HAP-1 (cell line): ENCODE results near the gene RUNX3.

Experiments used
- DNase-seq, 2 experiments: peaks; one replicate each; pipeline ENCODE4 v3.0.0-alpha.2; 2016 to 2020; ENCODE audit warnings: low spot score in 2 of 2
- H3K27me3 ChIP-seq: fragments of 250-450 bp; sonication (Bioruptor Pico); 2 replicates; pipeline ENCODE4 v1.5.1; 2020; ENCODE audit warnings: low read depth, mild to moderate bottlenecking, moderate library complexity
- H3K36me3 ChIP-seq: fragments of 250-450 bp; sonication (Bioruptor Pico); replicated peaks from 2 replicates; pipeline ENCODE4 v1.5.1; 2020; ENCODE audit warnings: mild to moderate bottlenecking
- H3K4me1 ChIP-seq: fragments of 250-450 bp; sonication (Bioruptor Pico); 2 replicates; pipeline ENCODE4 v1.5.1; 2020; ENCODE audit warnings: mild to moderate bottlenecking
- H3K4me3 ChIP-seq: fragments of 250-450 bp; sonication (Bioruptor Pico); 2 replicates; pipeline ENCODE4 v1.5.1; 2020; ENCODE audit warnings: mild to moderate bottlenecking, moderate library complexity
- H3K9me3 ChIP-seq: fragments of 250-450 bp; sonication (Bioruptor Pico); 2 replicates; pipeline ENCODE4 v1.5.1; 2020; ENCODE audit warnings: mild to moderate bottlenecking, moderate library complexity
- in situ Hi-C: fragments of 300-500 bp; cut with MboI; formaldehyde crosslinking; loops from 3 replicates; pipeline ENCODE4 v1.14.3; 2020; ENCODE audit warnings: low sequenced_read_pairs, inconsistent platforms, mixed read lengths

RUNX3 gene

DNA sequence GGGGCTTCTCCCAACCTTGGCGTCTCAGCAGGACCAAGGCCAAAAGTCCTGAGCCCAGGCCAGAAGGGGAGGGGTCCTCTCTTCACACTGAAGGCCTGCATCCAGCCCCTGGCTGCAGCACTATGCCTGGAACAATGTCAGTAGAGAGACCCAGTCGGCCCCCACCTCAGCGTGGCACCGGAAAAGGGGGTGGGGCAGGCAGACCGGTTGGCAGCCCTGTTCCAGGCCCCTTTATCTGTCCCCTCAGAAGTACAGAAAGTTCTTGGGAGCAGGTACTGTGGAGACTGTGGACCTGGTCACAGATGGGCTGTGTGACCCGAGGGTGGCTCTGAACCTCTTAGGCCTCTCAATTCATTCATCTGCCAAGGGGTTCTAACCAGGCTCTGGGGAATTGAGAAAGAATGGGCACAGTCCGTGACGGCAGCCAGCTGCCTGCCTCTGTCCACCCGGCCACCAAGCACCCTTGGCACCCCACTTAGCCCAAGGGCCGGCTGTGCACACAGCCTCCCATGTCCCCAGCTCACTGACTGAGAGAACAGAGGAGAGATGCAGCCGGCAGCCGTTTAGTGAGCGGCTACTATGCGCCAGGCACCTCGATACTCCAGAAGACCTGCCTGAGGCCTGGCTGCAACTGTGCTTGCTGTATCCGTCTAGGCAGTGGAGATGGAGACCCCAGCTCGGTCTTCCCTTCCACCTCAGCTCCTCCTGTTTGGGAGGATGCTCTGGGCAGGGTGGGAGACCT lies 23.9 kb downstream of the RUNX3 start:
- in situ Hi-C loops = no loop called here
- Histone ChIP-seq H3K4me3 (no peak overlapping the region), H3K27me3 (no peaks in the 10 kb centered on the region), H3K9me3 (no peaks in the 10 kb centered on the region), H3K36me3 (peaks cover 10% of the 10 kb centered on the region), H3K4me1 (no peaks in the 10 kb centered on the region)
- no peak for DNase-seq

DNA sequence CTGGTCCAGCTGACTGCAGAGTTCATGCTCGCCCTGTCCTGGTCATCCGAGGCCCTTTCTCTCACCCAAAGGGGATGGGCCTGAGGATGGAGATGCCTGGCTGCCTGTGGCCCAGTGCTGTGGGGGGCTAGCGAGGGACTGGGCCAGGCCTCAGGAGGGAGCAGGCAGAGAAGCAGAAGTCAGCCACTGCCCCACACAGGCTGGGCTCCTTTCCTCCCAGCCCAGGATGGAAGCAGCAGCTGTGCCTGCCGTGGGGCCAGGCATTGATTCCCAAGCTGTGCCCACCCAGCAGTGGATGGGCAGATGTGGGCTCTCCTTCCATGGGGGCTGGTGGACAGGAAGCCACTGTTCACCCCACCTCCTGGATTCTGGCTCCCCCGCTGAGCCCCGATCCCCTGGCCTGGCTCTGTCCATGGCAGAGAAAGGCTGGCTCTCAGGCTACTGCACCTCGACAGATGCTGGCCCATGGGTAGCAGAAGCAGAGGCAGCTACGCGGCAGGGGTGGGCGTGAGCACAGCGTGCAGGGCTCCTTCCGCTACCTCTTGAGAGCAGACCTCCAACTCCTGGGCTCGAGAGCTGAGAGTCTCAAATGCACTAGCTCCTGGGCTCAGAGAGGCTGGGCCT lies 24.6 kb downstream of the RUNX3 start:
- no peaks in the 10 kb centered on the region for H3K9me3 ChIP-seq
- no peak overlapping the region for H3K4me3 ChIP-seq
- peaks cover 10% of the 10 kb centered on the region for H3K36me3 ChIP-seq
- in situ Hi-C loops = no loop called here
- no peak for DNase-seq
- H3K4me1 ChIP-seq = no peaks in the 10 kb centered on the region
- no peaks in the 10 kb centered on the region for H3K27me3 ChIP-seq

DNA sequence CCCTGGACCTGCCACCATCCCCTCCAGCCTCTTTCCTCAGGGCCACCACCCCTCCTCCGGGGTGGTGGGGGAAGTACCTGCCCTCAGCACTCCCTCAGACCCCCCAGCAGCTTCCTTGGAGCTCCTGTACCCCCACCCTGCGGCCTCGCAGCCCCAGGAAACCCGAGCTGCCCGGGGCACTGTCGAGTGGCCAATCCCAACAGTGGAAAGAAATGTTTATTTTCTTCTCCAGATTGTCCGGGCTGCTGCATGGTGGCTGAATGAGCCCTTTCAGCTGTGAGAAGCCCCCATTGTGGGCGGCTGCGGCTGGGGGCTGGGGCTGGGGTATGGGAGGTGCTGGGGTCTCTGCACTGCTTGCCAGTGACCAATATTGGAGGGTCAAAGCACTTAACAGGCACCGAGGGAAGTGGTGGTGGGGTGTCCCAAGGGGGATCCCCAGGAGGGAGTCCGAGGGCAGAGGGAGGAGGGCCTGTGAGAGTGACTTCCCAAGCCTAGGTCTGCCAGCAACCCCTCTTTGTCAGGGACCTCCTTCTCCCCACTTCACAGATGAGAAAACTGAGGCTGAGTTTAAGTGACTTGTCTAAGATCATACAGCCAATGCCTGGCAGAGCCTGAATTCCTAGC lies 25.2 kb downstream of the RUNX3 start:
- DNase-seq = no peak
- H3K9me3 ChIP-seq = no peaks in the 10 kb centered on the region
- no peak overlapping the region for H3K4me3 ChIP-seq
- H3K4me1 ChIP-seq = no peaks in the 10 kb centered on the region
- no peaks in the 10 kb centered on the region for H3K27me3 ChIP-seq
- peaks cover 10% of the 10 kb centered on the region for H3K36me3 ChIP-seq
- in situ Hi-C loops = no loop called here

DNA sequence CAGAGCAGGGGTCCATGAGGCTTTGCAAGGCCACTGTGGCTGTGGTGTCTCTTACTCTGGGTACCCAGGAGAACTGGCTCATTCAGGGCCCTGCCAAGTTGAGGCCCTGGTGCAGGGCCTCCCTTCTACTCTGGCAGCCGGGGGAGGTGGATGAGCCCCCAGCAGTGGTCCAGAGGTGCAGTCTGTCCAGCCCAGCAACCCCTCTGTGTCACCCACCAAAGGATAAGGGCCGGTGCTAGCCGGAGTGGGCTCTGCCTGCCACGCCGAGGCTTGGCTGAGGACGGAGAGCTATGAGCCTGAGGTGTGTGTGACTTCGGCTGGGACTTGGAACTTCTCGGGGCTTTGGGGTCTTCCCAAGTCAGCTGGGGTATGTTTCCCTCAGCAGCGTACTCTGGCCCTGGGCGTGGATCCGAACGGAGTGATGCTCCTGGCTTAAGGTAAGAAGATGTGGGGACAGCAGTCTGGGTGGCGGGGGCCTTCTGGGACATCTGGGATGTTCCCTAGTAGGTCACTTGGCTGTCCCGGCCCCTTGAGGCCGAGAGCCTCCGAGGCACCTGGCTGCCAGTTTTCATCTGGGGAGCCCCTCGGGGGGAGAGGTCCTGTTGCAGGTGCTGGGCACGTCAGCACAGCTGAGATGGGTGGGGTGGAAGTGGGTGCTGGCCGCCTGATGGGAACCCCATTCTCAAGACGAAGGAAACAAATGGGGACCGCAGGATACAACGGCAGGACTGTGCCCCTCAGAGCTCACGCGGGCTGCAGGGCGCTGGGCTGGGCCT lies 25.9 kb downstream of the RUNX3 start:
- DNase-seq = peak in 1 of 2 experiments; percentile 5
- no peaks in the 10 kb centered on the region for H3K9me3 ChIP-seq
- no peaks in the 10 kb centered on the region for H3K27me3 ChIP-seq
- no peaks in the 10 kb centered on the region for H3K4me1 ChIP-seq
- H3K4me3 ChIP-seq = no peak overlapping the region
- in situ Hi-C loops = no loop called here
- H3K36me3 ChIP-seq = peaks cover 10% of the 10 kb centered on the region

DNA sequence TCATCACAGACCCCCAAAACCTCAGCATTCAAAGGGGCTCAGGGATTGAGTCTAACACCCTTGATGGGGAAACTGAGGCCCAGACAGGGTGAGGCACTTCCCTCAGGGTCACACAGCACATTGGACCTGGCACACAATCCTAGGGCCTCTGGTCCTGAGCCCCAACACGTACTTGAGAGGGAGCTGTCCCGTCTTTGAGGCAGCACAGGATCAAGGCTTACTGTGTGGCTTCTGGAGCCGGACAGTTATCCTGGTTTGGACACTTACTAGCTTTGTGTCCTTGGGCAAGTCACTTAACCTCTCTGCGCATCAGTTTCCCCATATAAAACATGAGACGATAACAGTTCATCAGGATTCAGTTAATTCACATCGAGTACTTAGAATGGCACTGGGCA lies 26.5 kb downstream of the RUNX3 start:
- H3K4me1 ChIP-seq = no peaks in the 10 kb centered on the region
- DNase-seq = no peak
- no peaks in the 10 kb centered on the region for H3K27me3 ChIP-seq
- in situ Hi-C loops = no loop called here
- no peak overlapping the region for H3K4me3 ChIP-seq
- peaks cover 10% of the 10 kb centered on the region for H3K36me3 ChIP-seq
- no peaks in the 10 kb centered on the region for H3K9me3 ChIP-seq

DNA sequence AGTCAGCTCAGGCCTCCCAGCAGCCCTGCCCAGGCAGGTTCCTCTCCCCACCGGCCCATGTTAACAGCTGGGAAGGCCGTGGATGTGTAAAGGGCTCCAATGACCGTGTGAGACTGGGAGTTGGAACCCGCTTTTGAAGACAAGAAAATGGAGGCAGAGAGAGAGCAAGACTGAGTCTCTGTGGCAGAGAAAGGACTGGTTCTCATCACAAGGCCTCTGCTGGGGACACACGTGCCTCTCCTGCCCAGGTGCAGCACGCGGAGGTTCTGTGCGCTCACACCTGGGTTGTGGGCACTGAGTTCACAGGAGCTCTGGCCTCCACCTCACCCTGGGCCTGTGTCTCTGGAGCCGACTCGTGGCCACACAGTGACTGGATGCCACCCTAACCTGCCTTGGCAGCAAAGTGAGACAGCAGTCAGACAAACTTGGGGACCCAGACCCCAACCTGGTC lies 27.0 kb downstream of the RUNX3 start:
- H3K4me3 ChIP-seq = no peak overlapping the region
- no peaks in the 10 kb centered on the region for H3K4me1 ChIP-seq
- in situ Hi-C loops = no loop called here
- no peaks in the 10 kb centered on the region for H3K9me3 ChIP-seq
- peaks cover 10% of the 10 kb centered on the region for H3K36me3 ChIP-seq
- no peaks in the 10 kb centered on the region for H3K27me3 ChIP-seq
- DNase-seq = peak in 1 of 2 experiments; percentile 5

DNA sequence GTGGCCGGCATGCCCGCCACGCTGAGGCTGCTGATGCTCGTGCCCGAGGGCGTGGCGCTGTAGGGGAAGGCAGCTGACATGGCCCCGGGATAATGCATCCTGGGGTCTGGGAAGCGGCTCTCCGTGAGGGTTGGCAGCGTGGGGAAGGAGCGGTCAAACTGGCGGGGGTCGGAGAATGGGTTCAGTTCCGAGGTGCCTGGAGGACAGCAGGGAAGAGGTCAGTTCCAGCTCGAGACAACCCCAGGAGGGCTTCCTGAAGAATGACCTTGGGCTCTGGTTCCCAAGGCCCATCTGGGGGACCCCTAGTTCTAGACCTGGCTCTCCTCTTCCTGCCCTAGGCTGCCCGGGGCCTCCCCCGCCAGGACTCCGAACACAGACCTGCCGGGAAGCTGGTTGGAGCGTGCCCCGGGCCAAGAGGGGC lies 27.6 kb downstream of the RUNX3 start:
- Histone ChIP-seq H3K9me3 (no peaks in the 10 kb centered on the region), H3K27me3 (no peaks in the 10 kb centered on the region), H3K4me1 (no peaks in the 10 kb centered on the region), H3K4me3 (no peak overlapping the region), H3K36me3 (peaks cover 10% of the 10 kb centered on the region)
- in situ Hi-C loops = no loop called here
- DNase-seq = peak in 1 of 2 experiments; percentile 6

DNA sequence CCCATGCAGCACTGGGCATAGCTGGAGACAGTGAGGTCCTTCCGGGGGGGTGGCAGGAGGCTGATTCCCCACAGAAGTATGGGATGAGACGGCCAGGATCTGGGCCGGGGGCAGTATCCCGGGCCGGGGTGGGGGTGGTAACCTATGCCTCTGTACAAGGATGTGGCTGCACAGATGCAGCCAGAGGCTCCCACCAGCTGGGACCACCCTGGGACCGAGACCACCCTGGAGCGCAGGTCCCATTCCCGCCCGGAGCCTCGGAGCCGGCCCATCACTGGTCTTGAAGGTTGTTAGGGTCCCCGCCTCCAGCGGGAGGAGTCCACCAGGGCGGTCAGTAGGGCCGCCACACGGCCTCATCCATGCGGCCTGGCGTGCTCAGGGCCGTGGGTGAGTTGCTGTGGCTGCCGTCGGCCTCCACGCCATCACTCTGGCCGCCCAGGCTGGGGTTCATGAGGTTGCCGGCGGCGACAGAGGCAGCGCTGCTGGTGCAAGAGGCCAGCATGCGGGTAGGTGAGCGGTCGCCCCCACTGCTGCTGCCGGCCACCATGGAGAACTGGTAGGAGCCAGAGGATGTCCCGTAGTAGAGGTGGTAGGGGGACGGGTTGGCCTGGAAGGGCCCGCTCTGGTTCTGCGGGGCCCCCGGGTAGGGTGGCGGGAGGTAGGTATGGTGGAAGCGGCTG lies 28.1 kb downstream of the RUNX3 start:
- Histone ChIP-seq H3K36me3 (peaks cover 10% of the 10 kb centered on the region), H3K9me3 (no peaks in the 10 kb centered on the region), H3K4me3 (no peak overlapping the region), H3K27me3 (no peaks in the 10 kb centered on the region), H3K4me1 (no peaks in the 10 kb centered on the region)
- no peak for DNase-seq
- in situ Hi-C loops = no loop called here

DNA sequence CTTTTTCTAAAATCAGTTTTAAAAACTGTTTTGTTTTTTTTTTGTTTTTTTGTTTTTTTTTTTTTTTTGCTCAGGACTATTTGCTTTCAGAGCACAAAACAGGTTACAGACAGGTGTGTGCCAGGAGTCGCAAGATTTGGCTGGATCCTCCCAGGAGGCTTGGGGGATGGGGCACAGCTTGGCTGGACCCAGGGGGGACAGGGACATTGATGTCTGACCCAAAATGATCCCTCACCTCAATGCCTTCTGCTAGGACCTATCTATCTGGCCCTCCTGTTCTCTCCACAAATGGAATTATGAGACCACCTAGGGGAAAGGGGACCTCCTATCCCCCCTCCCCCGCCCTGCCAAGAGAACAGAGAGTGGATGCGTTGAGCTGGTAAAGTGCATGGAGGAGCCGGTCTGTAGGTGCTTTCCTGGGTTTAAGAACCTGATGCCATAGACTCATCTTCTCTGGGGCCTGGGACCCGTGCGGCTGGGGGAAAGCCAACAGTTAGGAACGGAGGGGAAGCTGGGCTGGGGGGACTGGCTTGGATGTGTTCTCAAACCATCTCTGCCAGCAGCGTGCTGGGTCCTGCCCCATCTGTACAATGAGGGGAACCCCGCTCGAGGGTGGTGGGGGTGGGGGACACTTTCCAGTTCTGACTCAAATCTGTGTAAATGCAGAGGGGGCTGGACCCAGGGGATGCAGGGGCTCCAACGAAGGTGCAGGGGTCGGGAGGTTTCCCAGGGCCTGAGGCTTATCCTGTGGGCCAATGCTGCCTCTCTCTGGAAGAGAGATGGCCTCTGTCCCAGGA lies 28.9 kb downstream of the RUNX3 start:
- Histone ChIP-seq H3K9me3 (no peaks in the 10 kb centered on the region), H3K36me3 (peaks cover 3% of the 10 kb centered on the region), H3K4me3 (no peak overlapping the region), H3K4me1 (no peaks in the 10 kb centered on the region), H3K27me3 (no peaks in the 10 kb centered on the region)
- in situ Hi-C loops = no loop called here
- no peak for DNase-seq

DNA sequence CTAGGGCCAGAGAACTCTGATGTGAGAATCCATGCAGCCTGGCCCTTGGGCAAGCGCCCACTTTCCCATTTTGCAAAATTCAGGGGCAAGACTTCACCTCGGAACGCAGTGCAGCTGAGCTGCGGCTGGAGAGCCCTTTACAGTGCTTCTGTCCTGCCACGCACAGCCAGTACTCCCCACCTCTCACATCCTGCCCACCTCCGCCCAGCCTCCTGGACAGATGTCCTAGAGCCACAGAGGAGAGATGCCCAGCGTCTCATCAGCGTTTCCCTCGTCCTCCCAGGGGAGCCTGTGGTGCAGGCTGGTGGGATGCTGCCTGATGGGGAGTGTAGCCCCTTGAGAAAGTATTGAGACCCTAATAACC lies 29.6 kb downstream of the RUNX3 start:
- no peaks in the 10 kb centered on the region for H3K27me3 ChIP-seq
- in situ Hi-C loops = no loop called here
- no peaks in the 10 kb centered on the region for H3K4me1 ChIP-seq
- no peak for DNase-seq
- H3K4me3 ChIP-seq = no peak overlapping the region
- no peaks in the 10 kb centered on the region for H3K9me3 ChIP-seq
- peaks cover 3% of the 10 kb centered on the region; the same call in 1 of the 2 replicates for H3K36me3 ChIP-seq

DNA sequence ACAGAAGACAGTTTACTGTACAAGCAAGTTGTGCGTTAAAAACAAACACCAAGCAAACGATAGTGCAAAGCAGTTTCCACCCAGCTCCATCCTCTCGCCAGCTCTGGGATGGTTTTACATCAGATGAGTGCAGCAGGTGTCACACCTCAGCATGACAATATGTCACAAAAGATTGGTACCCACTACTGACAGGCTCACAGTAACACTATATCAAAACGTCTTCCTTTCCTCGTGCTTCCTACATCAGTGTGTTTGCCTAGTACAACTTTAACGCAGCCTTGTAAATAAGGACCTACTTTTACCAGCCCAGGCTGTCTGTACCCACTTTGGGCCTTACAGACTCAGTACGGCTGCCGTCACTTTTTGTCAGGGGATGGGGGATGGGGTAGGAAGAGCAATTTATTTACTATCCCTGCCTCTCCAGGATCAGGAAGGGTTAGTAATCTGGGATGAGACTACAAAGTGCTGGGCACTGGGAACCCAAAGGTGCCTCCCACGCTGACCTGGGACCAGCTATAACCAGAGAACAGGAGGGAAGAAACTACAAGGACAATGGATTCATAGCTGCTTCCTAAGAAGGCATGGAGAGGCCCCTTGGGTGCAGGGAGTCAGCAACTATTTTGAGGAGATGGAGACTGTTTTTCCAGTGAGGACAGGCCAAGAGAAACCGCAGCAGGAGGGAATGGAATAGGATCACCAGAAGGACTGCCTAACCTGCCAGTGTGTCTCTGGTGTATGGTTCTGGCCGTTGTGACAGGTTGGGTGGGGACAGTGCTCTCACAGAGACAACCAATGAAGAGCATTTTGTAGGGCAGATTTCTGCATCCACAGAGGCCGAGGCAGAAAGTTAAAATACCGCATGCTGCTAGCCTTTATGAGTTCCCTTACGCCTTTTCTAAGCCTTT lies 30.2 kb downstream of the RUNX3 start:
- Histone ChIP-seq H3K36me3 (peaks cover 3% of the 10 kb centered on the region; the same call in 1 of the 2 replicates), H3K27me3 (no peaks in the 10 kb centered on the region), H3K9me3 (no peaks in the 10 kb centered on the region), H3K4me1 (no peaks in the 10 kb centered on the region), H3K4me3 (no peak overlapping the region)
- in situ Hi-C loops = no loop called here
- no peak for DNase-seq

DNA sequence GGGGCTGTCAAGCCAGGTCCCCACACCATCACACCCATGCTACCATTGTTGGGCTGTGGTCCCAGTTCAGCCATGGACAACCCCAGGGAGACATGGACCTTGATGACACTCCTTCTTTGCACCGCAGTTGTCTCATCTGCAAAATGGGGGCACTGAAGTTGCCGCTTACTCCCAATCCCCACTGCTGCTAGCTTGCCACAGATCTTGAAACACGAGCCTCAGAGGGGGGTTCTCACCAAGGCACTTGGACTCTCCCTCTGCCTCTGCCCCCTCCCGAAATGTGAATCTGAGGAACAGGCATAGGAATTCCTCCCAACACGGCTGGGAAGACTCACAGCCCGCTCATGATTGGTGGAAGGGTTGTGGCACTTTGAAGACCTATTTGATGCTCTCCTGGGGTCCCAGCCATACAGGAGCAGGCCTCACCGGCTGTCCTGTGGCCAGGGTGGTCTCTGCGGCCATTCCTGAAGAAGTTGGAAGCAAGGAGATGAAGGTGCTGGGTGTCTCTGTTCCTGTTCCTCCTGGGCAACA lies 31.1 kb downstream of the RUNX3 start:
- no peaks in the 10 kb centered on the region for H3K9me3 ChIP-seq
- peaks cover 3% of the 10 kb centered on the region; the same call in 1 of the 2 replicates for H3K36me3 ChIP-seq
- no peak for DNase-seq
- H3K27me3 ChIP-seq = no peaks in the 10 kb centered on the region
- no peaks in the 10 kb centered on the region for H3K4me1 ChIP-seq
- in situ Hi-C loops = no loop called here
- no peak overlapping the region for H3K4me3 ChIP-seq
